ENCODE data around the gene SEMA5A. TPM values are rescaled to one million over a fixed set of nuclear protein-coding genes. Genes with fewer than 3 reads are reported as not detected.

SEMA5A gene
- total RNA-seq, 2 donors from 2014 or later: 13.3 to 17.6 TPM

DNA sequence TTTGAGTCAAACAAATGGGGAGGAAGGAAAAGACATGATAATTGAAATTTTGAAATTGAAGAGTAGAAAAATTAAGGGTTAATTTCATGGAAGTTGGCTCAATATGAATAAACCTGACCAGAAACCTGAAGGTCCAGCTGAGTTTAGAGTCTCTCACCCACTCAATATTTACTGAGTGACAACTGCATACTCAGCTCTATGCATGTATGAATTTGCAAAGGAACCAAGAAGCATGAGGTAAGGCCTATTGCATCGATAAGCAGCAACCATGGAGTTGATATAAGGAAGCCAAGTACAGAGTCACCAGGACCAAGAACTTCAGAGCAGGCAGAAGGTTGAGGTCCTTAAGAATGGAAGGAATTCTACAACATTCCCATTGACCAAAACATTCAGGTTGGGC is 163.4 kb downstream of the SEMA5A start:
- H3K9me3 ChIP-seq: no peaks in the 10 kb centered on the region
- H3K27me3 ChIP-seq (replicated peaks; ENCODE audit: insufficient read depth): no peaks in the 10 kb centered on the region
- TF ChIP-seq, protein P1, sequence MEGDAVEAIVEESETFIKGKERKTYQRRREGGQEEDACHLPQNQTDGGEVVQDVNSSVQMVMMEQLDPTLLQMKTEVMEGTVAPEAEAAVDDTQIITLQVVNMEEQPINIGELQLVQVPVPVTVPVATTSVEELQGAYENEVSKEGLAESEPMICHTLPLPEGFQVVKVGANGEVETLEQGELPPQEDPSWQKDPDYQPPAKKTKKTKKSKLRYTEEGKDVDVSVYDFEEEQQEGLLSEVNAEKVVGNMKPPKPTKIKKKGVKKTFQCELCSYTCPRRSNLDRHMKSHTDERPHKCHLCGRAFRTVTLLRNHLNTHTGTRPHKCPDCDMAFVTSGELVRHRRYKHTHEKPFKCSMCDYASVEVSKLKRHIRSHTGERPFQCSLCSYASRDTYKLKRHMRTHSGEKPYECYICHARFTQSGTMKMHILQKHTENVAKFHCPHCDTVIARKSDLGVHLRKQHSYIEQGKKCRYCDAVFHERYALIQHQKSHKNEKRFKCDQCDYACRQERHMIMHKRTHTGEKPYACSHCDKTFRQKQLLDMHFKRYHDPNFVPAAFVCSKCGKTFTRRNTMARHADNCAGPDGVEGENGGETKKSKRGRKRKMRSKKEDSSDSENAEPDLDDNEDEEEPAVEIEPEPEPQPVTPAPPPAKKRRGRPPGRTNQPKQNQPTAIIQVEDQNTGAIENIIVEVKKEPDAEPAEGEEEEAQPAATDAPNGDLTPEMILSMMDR (IDR thresholded peaks at IDR 0.05): no peak
- no peak overlapping the region for H3K27ac ChIP-seq
- no peaks in the 10 kb centered on the region for H3K4me1 ChIP-seq (ENCODE audit: control insufficient read depth in 1 of 2, low read depth in 2 of 2)
- no peak overlapping the region for H3K4me3 ChIP-seq
- DNase-seq (ENCODE audit: low spot score) (no peak), ATAC-seq (ENCODE audit: insufficient number of reproducible peaks, low FRiP score, low read depth) (no peak)
- H3K36me3 ChIP-seq: no peaks in the 10 kb centered on the region

DNA sequence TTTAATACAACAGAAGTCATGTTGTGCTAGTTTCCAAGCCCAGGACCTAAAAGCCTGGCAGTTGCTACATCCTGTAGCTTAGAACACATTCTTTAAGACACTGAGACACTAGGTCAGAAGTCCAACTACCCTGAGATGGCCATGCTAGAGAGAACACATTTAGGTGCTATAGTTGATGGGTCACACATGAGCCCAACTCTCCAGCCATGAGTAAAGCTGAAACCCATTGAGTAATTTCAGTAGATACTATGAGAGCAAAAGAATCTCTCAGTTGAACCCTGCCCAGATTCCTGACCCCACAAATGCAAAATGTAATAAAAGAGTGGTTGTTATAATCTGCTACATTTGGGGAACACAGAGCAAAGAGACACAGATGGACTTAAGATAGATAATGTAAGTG is 164.4 kb downstream of the SEMA5A start:
- TF ChIP-seq, protein P1 (IDR thresholded peaks at IDR 0.05): no peak
- DNase-seq (ENCODE audit: low spot score): no peak
- Histone ChIP-seq H3K9me3 (no peaks in the 10 kb centered on the region), H3K27ac (no peak overlapping the region), H3K27me3 (replicated peaks; ENCODE audit: insufficient read depth) (no peaks in the 10 kb centered on the region), H3K36me3 (no peaks in the 10 kb centered on the region), H3K4me1 (ENCODE audit: control insufficient read depth in 1 of 2, low read depth in 2 of 2) (no peaks in the 10 kb centered on the region), H3K4me3 (no peak overlapping the region)
- ATAC-seq (ENCODE audit: insufficient number of reproducible peaks, low FRiP score, low read depth): no peak

DNA sequence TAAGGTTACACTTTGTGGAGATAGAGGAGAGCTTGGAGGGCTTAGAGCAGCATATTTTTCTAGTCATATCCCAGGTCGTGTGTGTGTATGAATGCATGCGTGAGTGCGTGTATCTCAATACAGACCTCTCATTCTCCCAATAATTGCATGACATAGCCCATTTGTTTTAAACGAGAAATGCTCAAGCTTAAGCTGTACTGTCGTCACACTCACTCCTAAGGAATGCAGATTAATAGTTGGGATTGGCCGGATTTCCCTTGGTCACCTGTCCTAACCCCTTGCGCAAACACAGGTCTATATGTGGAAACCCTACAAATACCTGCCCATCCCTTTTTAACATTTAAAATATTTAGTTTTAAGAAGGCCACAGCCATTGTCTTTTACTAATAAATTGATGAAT is 165.8 kb downstream of the SEMA5A start:
- DNase-seq (ENCODE audit: low spot score) (no peak), ATAC-seq (ENCODE audit: insufficient number of reproducible peaks, low FRiP score, low read depth) (no peak)
- Histone ChIP-seq H3K4me3 (no peak overlapping the region), H3K4me1 (ENCODE audit: control insufficient read depth in 1 of 2, low read depth in 2 of 2) (no peaks in the 10 kb centered on the region), H3K27me3 (replicated peaks; ENCODE audit: insufficient read depth) (no peaks in the 10 kb centered on the region), H3K27ac (no peak overlapping the region), H3K9me3 (no peaks in the 10 kb centered on the region), H3K36me3 (no peaks in the 10 kb centered on the region)
- TF ChIP-seq, protein P1 (IDR thresholded peaks at IDR 0.05): no peak

DNA sequence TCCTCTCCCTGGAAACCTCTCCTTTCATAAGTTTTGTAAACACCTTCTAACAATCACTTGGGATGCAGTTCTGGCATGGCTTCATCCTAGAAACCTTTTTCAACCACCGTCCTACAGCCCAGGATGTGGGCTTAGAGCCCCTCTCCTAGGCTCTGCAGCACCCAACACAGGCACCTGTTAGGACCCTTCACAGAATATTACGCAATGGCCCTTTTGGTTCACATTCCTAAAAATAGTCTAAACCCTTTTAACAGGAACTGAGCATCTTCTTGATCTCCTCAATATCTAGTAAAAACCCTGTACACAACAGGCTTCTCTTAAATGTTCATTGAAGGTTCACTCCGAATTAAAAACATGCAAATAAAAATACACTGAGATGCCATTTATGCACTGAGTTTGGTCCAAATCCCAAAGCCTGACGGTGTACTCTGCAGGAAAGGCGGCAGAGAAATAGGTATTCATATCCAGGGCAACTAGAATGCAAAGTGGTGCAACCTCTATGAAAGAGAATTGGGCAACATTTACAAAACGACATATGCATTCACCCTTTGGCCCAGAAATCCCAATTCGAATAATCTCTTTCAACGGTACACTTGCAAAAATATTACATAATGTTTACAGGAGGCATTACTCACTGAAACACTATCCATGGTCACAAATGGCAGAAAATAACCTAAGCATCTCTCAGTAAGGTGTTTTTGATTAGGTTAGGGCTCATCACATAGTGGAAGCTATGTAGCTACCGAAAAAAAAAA is 169.3 kb downstream of the SEMA5A start:
- no peaks in the 10 kb centered on the region for H3K36me3 ChIP-seq
- H3K4me1 ChIP-seq (ENCODE audit: control insufficient read depth in 1 of 2, low read depth in 2 of 2): peaks cover 0 to 6% of the 10 kb centered on the region in 2 donors
- H3K9me3 ChIP-seq: no peaks in the 10 kb centered on the region
- H3K4me3 ChIP-seq: no peak overlapping the region
- TF ChIP-seq, protein P1 (IDR thresholded peaks at IDR 0.05): no peak
- H3K27ac ChIP-seq: no peak overlapping the region
- no peak for DNase-seq (ENCODE audit: low spot score)
- ATAC-seq (ENCODE audit: insufficient number of reproducible peaks, low FRiP score, low read depth): no peak
- H3K27me3 ChIP-seq (replicated peaks; ENCODE audit: insufficient read depth): no peaks in the 10 kb centered on the region

DNA sequence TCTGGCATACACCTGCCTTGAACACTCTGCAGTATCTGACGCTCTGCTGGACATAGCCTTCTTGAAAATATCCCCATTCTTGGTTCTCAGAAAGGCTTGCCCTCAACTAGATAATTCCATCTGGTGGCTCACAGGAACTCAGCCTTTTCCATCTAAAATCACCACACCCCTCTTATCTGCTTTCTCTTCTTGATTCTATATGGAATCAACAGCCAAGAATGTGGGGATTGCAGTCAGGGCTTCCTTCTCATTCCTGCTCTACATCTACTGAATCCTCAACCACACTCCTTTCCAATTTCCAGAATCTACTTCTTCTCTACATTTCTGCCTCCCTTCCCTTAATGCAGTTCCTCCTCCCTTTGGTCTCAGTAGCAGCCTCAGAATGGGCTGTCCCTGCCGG is 170.1 kb downstream of the SEMA5A start:
- no peak for ATAC-seq (ENCODE audit: insufficient number of reproducible peaks, low FRiP score, low read depth)
- H3K27me3 ChIP-seq (replicated peaks; ENCODE audit: insufficient read depth): no peaks in the 10 kb centered on the region

More for the DNA sequence above, 170.1 kb downstream of the SEMA5A start:
- no peaks in the 10 kb centered on the region for H3K36me3 ChIP-seq
- no peak overlapping the region for H3K27ac ChIP-seq
- H3K4me3 ChIP-seq: no peak overlapping the region
- DNase-seq (ENCODE audit: low spot score): no peak
- TF ChIP-seq, protein P1 (IDR thresholded peaks at IDR 0.05): no peak
- H3K9me3 ChIP-seq: no peaks in the 10 kb centered on the region
- H3K4me1 ChIP-seq (ENCODE audit: control insufficient read depth in 1 of 2, low read depth in 2 of 2): peaks cover 0 to 6% of the 10 kb centered on the region in 2 donors
